ENCODE measurements around the gene EXOC5. TPM values are rescaled to one million over a fixed set of nuclear protein-coding genes. Genes with fewer than 3 reads are reported as not detected.
A peak's percentile ranks its signal among the peaks of the same experiment; 100 is the strongest.

EXOC5 gene
- total and polyA plus RNA-seq, 7 donors, result 15.1 to 59.7 (median 47.2) TPM

- WGBS, 3 donors, result 73 to 88% (median 82%) methylated on average over 5 of the region's 5 CpGs
- H3K27ac ChIP-seq, result no peak overlapping the region
Measured at GRCh38 chr14:57302883-57303282, 34.2 kb upstream of the EXOC5 start.

GRCh38 chr14:57299511-57299910 is 30.8 kb upstream of the EXOC5 start:
- no peaks in the 10 kb centered on the region for H3K36me3 ChIP-seq (ENCODE audit: insufficient read depth in 1 of 2, low read depth in 1 of 2)
- no peak overlapping the region for H3K27ac ChIP-seq
- ATAC-seq (no peak), DNase-seq (no peak)
- no peak overlapping the region for H3K4me3 ChIP-seq
- intact Hi-C loops (cut with DNase I), result no loop called here
- TF ChIP-seq CTCF (IDR thresholded peaks at IDR 0.05), result no peak
- H3K9me3 ChIP-seq, result no peaks in the 10 kb centered on the region
- peaks cover 0 to 2% (median 0%) of the 10 kb centered on the region in 3 donors for H3K27me3 ChIP-seq (ENCODE audit: insufficient read depth in 3 of 3, low read length in 2 of 3)
- 76 to 82% (median 81%) methylated on average over 3 of the region's 3 CpGs for WGBS, 3 donors
- H3K4me1 ChIP-seq, result no peaks in the 10 kb centered on the region

More at GRCh38 chr14:57302883-57303282, 34.2 kb upstream of the EXOC5 start:
- no peak for TF ChIP-seq CTCF (IDR thresholded peaks at IDR 0.05)
- DNase-seq (no peak), ATAC-seq (no peak)
- Histone ChIP-seq H3K36me3 (ENCODE audit: insufficient read depth in 1 of 2, low read depth in 1 of 2) (no peaks in the 10 kb centered on the region), H3K27me3 (ENCODE audit: insufficient read depth in 3 of 3, low read length in 2 of 3) (peaks cover 0 to 2% (median 0%) of the 10 kb centered on the region in 3 donors), H3K4me1 (no peaks in the 10 kb centered on the region), H3K9me3 (no peaks in the 10 kb centered on the region), H3K4me3 (no peak overlapping the region)
- intact Hi-C loops (cut with DNase I), result no loop called here

DNA sequence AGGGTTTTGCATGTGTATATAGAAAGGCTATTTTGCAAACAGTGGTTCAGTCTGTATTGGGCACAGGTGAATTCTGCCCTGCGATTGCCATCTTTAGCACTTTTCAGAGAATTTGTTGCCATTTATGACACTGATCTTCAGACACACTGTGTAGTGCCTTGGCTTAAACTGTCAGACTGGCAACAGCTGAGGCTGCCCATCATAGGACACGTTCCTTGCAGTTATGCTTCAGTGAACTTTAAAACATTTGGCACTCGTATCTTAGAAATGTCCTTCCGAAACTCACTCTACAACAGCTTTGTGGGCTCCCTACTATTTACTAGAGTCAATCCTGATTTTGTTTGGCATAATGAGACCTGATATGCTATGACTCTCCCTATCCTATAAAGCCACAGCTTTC is 29.1 kb upstream of the EXOC5 start:
- DNase-seq, result no peak
- ATAC-seq, result peak; percentile 46 to 80 (median 78)
- Histone ChIP-seq H3K27ac (no peak overlapping the region), H3K9me3 (no peaks in the 10 kb centered on the region), H3K4me3 (peak overlapping the region; percentile 11), H3K4me1 (no peaks in the 10 kb centered on the region), H3K27me3 (ENCODE audit: insufficient read depth in 3 of 3, low read length in 2 of 3) (no peaks in the 10 kb centered on the region), H3K36me3 (ENCODE audit: insufficient read depth in 1 of 2, low read depth in 1 of 2) (peaks cover 2 to 10% of the 10 kb centered on the region in 2 donors)
- intact Hi-C loops (cut with DNase I), result no loop called here
- WGBS, 3 donors, result 27 to 46% (median 35%) methylated on average over 4 of the region's 4 CpGs
- no peak for TF ChIP-seq CTCF (IDR thresholded peaks at IDR 0.05)

DNA sequence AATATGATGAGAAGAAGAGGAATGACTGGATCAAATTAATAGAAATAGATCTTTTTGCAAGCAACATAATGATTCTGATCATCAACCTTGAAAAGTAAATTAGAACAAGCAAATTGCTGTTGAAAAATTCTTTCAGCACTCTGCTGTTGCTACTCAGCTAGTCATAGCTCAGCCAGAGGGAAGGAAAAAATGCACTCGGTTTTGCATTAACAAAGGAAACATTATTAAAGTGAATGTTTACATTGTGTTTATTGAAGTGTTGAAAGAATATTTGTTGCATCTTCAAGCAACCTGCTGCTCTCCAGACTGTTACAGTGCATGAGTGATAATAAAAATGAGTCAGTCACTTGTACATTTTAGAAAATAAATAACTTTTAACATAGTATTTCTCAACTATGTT is 26.5 kb upstream of the EXOC5 start:
- 59 to 70% (median 70%) methylated on average over 1 of the region's 1 CpG for WGBS, 3 donors
- ATAC-seq, result no peak
- no peak for DNase-seq

More for the DNA sequence above, 26.5 kb upstream of the EXOC5 start:
- H3K36me3 ChIP-seq (ENCODE audit: insufficient read depth in 1 of 2, low read depth in 1 of 2), result peaks cover 2 to 26% of the 10 kb centered on the region in 2 donors
- no peak overlapping the region for H3K27ac ChIP-seq
- no peaks in the 10 kb centered on the region for H3K27me3 ChIP-seq (ENCODE audit: insufficient read depth in 3 of 3, low read length in 2 of 3)
- H3K4me3 ChIP-seq, result no peak overlapping the region
- H3K9me3 ChIP-seq, result no peaks in the 10 kb centered on the region
- TF ChIP-seq CTCF (IDR thresholded peaks at IDR 0.05), result no peak
- intact Hi-C loops (cut with DNase I), result no loop called here
- no peaks in the 10 kb centered on the region for H3K4me1 ChIP-seq

All from psoas muscle (tissue), 8 donors.